Measurements from ENCODE around the gene ARHGAP42.

ARHGAP42 gene

DNA sequence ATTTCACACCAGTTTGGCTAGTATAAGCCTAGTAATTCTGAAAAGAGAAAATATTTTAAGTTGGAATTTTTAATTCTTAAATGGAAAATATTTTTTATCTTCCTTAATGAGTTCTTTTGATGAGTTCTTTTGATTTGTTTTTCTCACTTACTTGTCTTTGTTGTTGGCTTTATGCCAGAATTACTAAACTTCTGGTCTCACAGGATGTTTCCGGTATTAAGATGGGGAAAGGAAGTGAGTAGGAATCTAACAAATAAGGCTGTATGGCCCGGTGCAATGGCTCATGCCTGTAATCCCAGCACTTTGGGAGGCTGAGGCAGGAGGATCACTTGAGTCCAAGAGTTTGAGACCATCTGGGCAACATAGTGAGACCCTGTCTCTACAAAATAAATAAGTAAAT lies 106.4 kb downstream of the ARHGAP42 start:
- no peak for ATAC-seq
- TF ChIP-seq, protein P1, sequence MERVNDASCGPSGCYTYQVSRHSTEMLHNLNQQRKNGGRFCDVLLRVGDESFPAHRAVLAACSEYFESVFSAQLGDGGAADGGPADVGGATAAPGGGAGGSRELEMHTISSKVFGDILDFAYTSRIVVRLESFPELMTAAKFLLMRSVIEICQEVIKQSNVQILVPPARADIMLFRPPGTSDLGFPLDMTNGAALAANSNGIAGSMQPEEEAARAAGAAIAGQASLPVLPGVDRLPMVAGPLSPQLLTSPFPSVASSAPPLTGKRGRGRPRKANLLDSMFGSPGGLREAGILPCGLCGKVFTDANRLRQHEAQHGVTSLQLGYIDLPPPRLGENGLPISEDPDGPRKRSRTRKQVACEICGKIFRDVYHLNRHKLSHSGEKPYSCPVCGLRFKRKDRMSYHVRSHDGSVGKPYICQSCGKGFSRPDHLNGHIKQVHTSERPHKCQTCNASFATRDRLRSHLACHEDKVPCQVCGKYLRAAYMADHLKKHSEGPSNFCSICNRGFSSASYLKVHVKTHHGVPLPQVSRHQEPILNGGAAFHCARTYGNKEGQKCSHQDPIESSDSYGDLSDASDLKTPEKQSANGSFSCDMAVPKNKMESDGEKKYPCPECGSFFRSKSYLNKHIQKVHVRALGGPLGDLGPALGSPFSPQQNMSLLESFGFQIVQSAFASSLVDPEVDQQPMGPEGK (CRISPR knock-in tag; IDR thresholded peaks at IDR 0.05; ENCODE audit: borderline replicate concordance): no peak
- TF ChIP-seq ZFP3 (CRISPR knock-in tag; IDR thresholded peaks at IDR 0.05): no peak
- TF ChIP-seq, protein P2, sequence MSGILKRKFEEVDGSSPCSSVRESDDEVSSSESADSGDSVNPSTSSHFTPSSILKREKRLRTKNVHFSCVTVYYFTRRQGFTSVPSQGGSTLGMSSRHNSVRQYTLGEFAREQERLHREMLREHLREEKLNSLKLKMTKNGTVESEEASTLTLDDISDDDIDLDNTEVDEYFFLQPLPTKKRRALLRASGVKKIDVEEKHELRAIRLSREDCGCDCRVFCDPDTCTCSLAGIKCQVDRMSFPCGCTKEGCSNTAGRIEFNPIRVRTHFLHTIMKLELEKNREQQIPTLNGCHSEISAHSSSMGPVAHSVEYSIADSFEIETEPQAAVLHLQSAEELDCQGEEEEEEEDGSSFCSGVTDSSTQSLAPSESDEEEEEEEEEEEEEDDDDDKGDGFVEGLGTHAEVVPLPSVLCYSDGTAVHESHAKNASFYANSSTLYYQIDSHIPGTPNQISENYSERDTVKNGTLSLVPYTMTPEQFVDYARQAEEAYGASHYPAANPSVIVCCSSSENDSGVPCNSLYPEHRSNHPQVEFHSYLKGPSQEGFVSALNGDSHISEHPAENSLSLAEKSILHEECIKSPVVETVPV (CRISPR knock-in tag; IDR thresholded peaks at IDR 0.05): no peak

GRCh38 chr11:100794446-100794845 lies 107.4 kb downstream of the ARHGAP42 start:
- no peak for ATAC-seq
- TF ChIP-seq ZFP30 (CRISPR knock-in tag; IDR thresholded peaks at IDR 0.05) (no peak), ZNF70 (CRISPR knock-in tag; IDR thresholded peaks at IDR 0.05) (no peak), BACH2 (CRISPR knock-in tag; IDR thresholded peaks at IDR 0.05; ENCODE audit: borderline replicate concordance) (no peak), GLIS3 (CRISPR knock-in tag; IDR thresholded peaks at IDR 0.05) (no peak), OSR1 (CRISPR knock-in tag; IDR thresholded peaks at IDR 0.05) (no peak), ISL1 (CRISPR knock-in tag; IDR thresholded peaks at IDR 0.05) (no peak), ARNTL (CRISPR knock-in tag; IDR thresholded peaks at IDR 0.05; ENCODE audit: borderline replicate concordance, low read depth) (no peak), RARB (CRISPR knock-in tag; IDR thresholded peaks at IDR 0.05) (no peak), TSHZ2 (CRISPR knock-in tag; IDR thresholded peaks at IDR 0.05) (no peak), SNAI2 (CRISPR knock-in tag; IDR thresholded peaks at IDR 0.05) (no peak), ZC3H10 (CRISPR knock-in tag; IDR thresholded peaks at IDR 0.05) (no peak), ESRRG (CRISPR knock-in tag; IDR thresholded peaks at IDR 0.05) (no peak), CSDC2 (CRISPR knock-in tag; IDR thresholded peaks at IDR 0.05) (no peak), ZFP3 (CRISPR knock-in tag; IDR thresholded peaks at IDR 0.05) (no peak), ZNF8 (CRISPR knock-in tag; IDR thresholded peaks at IDR 0.05) (no peak), POU6F1 (CRISPR knock-in tag; IDR thresholded peaks at IDR 0.05; ENCODE audit: borderline replicate concordance, low read depth) (no peak), TCF4 (CRISPR knock-in tag; IDR thresholded peaks at IDR 0.05; ENCODE audit: borderline replicate concordance) (no peak), ZNF565 (CRISPR knock-in tag; conservative IDR thresholded peaks at IDR 0.05; ENCODE audit: low read depth) (no peak)
- TF ChIP-seq, protein P2 (CRISPR knock-in tag; IDR thresholded peaks at IDR 0.05): no peak
- TF ChIP-seq, protein P1 (CRISPR knock-in tag; IDR thresholded peaks at IDR 0.05; ENCODE audit: borderline replicate concordance): no peak
